GM19455 (cell line): ENCODE measurements around the gene GUCY2D.
"Not testable (repeated sequence)": the region's sequence is repeated elsewhere in the genome, so short reads cannot be mapped to it uniquely, and the experiment has no call there.

Experiments
- ATAC-seq: cut with Tn5 transposase; IDR thresholded peaks from one replicate; pipeline ENCODE4 v1.9.1; 2021; ENCODE audit not compliant: unreplicated experiment

GUCY2D gene

DNA sequence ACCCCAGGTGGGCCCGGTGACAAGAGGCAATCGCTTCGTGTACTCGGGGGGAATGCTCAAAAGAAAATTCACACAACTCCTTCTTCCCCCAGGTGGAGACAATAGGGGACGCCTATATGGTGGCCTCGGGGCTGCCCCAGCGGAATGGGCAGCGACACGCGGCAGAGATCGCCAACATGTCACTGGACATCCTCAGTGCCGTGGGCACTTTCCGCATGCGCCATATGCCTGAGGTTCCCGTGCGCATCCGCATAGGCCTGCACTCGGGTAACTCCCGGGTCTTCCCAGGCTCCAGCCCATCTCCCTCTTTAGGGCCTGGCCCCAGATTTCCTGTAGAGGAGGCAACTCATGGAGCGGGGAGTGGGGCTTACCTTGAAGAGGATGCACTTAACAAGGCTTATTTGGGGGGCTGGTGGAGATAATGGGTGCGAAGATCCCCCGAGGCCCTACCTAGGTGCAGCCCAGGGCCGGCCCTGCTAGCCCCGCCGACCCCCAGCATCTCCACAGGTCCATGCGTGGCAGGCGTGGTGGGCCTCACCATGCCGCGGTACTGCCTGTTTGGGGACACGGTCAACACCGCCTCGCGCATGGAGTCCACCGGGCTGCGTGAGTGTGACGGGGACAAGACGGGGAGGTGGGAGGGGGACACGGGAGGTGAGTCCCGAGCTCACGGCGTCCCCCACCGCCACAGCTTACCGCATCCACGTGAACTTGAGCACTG lies 13.0 kb downstream of the GUCY2D start:
- ATAC-seq: no peak

DNA sequence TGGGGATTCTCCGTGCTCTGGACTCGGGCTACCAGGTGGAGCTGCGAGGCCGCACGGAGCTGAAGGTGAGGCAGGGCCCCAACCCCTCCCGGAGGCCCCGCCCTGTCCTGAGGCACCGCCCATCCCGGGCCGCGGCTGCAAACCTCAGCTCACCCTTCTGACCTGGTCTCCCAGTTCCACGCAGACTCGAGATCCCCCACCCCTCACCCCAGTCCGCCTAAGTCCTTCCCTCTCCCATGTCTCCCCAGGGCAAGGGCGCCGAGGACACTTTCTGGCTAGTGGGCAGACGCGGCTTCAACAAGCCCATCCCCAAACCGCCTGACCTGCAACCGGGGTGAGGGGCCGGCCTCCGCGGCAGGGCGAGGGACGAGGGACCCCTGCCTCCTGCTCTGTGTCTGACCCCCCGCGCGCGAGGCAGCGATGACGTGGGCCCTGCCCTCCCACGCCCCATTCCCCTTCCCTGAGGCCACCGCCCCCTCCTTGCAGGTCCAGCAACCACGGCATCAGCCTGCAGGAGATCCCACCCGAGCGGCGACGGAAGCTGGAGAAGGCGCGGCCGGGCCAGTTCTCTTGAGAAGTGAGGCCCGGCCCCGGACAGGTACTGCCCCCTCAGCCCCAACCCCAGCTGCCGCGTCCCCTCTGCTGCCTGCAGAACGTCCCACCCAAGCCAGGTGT lies 13.7 kb downstream of the GUCY2D start:
- no peak for ATAC-seq

DNA sequence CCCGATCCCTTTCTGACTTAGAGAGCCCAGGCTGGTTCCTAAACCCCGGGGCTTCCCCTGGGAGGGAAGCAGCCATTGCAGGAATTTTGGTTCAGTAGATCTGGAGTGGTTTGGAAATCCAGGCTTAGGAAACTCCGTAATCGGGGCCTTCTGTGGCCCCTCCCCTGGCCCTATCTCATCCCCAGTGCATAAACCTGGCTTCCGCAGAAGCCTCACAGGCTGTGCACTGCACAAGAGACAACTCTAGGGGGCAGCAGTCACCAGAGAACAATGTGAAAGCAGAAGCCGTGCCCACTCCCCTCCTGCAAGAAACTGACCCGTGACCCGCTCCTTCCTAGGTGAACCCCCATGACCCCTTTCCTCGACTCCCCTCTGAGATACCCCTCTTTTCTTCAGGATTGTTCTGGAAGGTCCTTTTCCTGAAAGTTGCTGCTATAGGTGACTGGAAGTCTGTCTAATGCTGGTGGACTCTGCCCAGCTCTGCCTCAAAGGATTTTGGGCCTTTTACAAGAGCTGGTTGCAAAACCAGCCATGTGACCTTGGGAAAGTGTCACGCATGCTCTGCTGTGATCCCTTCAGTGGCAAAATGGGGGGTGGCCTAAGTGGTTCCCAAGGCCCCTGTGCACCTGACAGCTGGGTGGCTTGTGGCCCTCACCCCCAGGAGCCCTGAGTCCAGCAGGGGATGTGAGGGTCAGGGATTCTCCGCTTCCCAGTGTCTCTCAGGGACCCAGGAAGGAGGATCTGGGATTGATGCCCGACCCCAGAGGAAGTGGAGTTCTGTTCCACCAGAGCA lies 14.4 kb downstream of the GUCY2D start:
- no peak for ATAC-seq

DNA sequence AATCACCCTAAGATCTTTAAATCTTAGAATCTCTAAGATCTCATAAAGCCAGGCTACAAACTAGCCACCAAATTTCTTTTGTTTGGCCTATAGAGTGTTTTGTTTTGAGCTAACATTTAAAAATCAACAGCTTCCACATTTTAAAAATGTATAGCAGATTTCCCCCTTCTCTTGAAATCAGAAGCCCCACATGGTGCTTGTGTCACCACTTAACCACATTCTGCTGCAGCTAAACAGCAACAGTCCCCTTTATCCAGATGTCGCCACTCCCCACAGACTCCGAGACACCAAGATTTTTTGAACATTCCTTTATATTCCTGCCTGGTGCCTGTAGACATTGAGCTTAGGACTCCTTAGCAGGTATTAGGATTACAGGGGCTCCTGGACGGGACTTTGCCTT lies 16.0 kb downstream of the GUCY2D start:
- ATAC-seq: no peak

DNA sequence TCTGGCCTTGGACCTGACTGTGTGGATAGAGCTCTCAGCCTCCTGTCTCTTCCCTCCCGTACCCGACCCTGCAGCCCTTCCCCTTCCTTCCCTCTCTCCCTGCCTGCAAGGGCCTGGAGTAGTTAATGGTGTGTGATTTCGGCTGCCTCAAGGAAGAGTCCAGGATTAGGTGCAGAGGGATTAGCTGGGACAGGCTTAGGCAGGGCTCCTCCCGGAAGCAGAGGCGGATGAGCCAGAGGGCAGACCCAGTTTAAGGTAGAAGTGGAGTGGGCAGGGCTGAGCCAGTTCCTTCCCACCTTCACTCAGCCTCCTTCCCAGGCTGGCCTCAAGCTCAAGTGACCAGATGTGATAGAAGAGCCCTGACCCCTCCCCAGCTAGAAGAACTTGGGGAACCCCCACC lies 16.8 kb downstream of the GUCY2D start:
- no peak for ATAC-seq

DNA sequence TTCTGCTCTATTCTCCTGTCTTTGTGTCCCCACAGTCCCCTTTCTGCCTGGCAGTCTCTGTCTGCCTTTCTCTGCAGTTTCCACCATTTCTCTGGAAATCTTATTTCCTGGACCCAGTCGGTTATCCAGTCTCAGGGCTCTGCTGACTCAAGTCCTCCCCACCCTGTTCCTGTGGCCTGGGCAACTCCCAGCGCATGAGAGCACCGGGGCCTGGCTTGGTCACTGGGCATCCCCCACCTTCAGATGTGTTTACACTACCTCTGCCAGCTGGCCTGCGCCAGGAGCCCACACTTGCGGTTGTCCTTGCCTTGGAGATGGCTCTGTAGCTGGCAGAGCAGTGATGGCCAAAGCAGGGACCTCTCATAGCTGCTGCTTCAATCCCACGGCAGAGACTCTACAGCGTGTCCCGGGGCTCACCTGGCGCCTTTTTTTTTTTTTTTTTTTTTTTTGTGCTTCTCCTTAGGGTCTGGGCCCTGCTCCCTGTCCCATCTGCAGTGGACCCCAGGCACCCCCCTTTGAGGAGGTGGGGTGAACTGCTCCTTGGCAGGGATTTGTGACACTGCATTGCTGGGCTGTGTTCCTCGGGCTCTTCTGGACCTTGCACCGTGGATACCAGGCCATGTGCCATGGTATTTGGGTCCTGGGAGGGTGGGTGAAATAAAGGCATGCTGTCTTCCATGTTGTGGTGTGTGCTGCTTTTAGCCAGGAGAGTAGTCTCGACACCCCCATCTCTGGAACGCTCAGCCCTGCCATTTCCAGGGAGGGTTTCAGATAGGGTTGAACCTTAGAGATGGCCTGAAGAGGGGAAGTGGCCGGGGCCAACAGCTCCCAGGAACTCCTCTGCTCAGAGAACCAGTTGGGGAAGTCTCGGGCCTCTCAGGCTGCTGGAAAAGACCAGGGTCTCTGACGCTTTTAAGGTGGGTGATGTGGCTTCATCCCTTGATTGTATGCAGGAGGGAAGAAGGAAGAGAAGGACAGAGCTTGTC lies 17.5 kb downstream of the GUCY2D start:
- ATAC-seq: no peak

DNA sequence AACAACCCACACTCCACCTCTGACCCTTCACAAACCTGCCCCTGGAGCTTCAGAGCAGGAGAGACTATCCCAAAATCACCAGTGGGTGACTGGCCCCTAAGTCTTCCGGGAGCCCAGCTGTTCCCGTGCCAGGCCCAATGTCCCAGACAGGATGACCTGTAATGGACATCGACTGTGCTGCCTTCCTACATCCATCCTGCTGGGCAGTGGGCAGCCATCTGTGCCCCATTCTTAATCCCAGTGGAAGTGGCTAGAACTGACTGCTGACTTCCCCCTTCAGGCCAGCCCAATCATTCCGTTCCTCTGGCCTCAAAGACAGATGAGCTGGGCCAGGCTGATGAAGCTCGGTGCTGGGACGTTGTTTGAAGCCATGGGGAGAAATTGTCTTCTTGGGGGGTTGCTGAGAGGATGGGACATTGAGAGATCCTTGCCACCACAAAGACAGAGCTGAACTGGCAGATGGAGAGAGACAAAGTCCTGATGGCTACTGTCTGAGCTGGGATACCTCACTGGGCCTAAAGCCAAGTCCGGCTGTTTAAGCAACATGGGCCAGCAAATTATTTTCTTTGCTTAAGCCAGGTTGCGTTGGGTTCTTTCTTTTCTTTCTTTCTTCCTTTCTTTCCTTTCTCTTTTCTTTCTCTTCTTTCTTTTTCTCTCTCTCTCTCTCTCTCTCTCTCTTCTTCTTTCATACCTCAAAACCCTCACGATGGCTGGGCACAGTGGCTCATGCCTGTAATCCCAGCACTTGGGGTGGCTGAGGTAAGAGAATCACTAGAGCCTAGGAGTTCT lies 18.6 kb downstream of the GUCY2D start:
- ATAC-seq: no peak

DNA sequence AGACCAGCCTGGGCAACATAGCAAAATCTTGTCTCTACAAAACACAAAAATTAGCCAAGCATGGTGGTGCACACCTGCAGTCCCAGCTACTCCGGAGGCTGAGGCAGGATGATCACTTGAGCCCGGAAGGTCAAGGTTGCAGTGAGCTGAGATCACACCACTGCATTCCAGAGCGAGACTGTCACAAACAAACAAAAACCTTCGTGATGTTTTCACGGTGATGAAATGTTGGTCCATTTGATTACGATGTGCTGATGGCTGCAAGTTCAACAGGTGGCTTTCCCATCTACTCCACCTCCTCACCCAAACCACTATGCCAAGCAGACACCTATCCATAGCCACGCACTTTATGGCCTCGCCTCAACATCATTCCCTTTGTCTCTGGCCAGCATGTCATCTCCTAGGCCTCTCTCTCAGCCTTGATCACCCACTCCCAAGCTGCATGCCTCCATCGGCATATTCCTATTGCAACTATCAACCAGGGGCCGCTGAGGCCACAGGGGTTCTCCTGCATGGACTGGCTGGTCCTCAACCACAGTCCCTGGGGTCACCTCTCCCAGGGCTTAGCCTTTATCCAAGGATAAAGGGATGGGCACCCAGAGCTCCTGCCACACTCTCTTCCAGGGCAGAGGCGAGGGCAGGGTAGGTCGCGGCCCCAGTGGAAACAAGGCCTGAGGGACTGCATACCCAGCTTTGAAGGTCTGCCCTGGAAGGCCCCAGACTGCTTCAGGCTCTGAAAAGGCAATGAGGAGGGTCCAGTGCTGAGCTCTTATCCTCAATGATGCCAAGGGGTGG lies 19.3 kb downstream of the GUCY2D start:
- ATAC-seq: no peak

DNA sequence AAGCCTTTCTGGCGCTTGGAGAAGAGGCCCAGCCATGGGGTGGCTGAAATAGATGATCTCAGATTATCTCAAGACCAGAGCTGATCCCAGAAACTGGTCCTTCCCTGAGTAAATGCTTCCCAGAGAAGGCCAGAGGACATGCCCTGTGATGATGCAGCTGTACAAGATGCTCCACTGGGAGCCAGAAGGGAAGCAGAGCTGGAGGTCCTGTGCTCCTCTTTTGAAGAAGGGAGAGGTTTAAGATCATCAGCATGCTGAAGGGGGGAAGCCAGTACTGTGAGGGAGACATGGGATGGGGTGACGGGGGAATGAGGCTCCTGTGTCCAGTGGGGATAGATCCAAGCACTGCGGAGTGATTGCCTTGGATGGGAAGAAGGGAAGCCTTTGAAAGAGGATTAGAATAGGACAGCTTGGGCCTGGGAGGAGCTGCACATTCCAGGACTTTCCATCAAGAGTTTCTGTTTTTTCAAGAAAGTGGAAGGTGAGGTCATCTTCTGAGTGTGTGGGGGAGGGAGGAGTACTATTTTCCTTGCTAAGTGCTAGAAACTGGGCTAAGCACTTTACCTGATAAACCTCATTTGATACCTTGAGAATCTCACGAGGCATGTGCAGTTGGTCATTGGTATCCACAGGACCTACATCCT lies 20.1 kb downstream of the GUCY2D start:
- no peak for ATAC-seq

DNA sequence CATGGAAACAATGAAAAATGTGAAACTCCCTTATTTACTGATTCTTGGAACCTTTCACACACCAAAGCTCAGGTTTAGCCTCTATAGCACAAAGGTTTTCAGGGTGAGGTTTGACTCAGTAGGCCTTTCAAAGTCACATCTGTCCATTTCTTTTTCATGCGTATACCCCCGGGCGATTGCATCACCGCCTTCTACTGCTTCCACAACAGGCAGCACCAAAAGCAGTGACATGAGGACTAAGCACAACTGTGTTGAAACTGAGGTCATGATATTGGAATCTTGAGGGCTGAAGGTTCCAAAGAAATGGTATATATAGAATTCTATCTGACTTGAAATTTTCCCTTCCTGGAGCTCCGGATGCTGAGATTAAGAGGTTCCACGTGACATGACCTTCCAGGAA lies 21.7 kb downstream of the GUCY2D start:
- ATAC-seq: not testable (repeated sequence)

DNA sequence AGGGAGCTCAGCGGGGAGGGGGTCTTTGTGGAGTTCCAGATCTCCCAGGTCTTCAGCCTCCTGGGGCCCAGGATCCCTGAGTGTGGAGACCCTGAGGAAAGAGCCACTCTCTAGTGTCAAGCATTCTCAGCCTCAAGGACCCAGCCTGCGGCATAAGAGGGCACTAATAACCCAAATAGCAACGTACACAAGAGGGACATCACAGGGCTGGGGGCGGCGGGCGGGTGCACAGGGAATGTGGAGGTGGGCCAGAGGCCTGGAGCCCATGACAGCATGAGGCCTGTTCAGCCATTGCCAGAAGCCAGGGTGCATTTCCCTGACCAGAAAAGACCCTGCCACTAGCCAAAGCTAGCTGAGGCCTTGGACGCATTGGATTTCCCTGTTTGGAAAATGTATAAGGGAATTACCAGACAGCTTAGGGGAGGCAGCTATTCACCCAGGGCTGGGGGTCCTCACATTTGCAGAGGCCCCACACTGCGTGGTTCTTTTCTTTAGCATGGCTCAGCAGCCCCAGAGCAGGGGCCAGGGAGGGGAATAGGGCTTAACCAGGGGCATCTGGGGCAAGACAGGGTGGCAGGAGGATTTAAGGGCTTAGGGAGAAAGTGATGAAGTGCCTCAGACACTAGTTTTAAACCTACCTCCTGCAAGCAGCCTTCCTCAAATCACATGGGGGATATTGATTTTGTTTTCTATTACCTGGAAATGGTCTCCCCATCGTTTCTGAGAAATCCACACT lies 22.9 kb downstream of the GUCY2D start:
- ATAC-seq: no peak

DNA sequence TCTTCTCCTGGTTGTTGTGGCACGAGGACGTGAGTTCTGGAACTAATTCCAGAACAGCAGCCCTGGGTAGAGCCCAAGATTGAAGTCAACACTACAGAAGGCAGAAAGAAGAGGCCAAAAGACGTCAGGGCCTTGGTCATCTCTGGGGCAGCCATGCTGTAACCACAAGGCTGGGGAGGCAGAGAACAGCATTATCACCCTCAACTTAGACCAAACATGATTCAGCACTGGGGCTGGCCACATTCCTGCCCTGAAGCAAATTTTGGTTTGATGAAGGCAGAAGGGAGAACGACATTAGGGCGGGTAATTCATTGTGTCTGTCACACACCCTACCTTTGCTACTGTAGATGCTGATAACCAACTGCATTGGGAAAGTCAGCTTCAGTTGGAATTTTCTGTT lies 26.7 kb downstream of the GUCY2D start:
- no peak for ATAC-seq

DNA sequence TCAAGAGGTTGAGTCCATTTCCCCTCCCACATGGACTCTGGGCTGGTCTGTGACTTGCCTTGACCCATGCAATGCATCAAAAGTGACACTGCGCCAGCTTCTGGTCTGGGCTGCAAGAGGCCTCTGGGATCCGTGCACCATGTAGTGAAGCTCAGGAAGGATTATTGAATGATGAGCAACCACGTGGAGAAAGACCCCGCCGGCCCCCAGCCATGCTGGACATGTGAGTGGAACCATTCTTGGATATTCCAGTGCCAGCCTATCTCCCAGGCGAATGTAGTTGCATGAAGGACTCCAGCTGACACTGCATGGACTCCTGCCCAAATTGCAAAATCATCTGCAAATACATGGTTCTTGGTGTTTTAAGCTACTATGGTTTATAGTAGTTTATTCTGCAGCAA lies 28.8 kb downstream of the GUCY2D start:
- no peak for ATAC-seq

DNA sequence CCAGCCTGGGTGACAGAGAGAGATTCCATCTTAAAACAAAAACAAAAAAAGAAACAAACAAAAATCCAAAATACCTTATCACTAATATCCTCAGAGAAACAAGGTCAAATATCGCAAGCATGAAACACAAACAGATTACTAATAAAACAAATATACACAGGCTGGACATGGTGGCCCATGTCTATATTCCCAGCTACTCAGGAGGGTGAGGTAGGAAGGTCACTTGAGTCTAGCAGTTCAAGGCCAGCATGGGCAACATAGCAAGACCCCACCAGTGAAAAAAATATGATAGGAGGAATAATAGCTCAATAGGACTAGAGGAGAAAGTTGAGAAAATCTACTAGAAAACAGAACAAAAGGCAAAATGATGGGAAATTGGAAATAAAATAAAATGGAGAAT lies 29.5 kb downstream of the GUCY2D start:
- no peak for ATAC-seq

DNA sequence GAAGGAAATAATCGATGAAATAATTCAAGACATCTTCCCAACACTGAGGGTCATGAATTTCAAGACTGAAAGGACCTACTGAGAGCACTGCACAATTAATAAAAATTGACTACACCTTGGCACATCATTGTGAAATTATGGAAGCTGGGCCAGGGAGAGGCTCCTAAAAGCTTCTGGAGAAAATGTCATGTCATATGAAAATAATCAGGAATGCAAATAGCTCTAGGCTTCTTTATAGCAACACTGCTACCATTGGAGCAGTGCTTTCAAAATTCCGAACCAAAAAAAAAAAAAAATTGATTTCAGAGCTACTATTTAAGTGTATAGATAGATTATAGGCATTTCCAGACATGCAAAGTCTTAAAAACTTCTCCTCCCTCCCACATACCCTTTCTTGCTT lies 30.0 kb downstream of the GUCY2D start:
- ATAC-seq: no peak

DNA sequence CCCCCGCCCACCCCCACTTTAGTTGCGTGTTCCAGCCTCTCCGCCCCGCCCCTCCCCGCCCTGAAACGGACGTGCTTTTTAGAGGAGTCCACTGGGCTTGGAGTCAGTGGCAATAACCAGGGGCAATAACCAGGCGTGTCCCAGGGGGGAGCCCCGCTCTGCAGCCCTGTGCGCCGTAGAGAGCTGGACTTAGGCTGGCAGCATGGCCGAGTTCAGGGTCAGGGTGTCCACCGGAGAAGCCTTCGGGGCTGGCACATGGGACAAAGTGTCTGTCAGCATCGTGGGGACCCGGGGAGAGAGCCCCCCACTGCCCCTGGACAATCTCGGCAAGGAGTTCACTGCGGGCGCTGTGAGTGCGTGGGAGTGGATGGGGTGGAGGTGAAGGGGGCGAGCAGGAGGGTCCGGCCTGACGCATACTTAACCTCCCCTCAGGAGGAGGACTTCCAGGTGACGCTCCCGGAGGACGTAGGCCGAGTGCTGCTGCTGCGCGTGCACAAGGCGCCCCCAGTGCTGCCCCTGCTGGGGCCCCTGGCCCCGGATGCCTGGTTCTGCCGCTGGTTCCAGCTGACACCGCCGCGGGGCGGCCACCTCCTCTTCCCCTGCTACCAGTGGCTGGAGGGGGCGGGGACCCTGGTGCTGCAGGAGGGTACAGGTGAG lies 36.7 kb downstream of the GUCY2D start, which contains the start of gene ALOX15B:
TSS of gene ALOX15B (plus strand) at position 106 of the 657 bp plus-strand sequence. CDS start at position 203, 97 bp downstream.
- ATAC-seq: no peak

DNA sequence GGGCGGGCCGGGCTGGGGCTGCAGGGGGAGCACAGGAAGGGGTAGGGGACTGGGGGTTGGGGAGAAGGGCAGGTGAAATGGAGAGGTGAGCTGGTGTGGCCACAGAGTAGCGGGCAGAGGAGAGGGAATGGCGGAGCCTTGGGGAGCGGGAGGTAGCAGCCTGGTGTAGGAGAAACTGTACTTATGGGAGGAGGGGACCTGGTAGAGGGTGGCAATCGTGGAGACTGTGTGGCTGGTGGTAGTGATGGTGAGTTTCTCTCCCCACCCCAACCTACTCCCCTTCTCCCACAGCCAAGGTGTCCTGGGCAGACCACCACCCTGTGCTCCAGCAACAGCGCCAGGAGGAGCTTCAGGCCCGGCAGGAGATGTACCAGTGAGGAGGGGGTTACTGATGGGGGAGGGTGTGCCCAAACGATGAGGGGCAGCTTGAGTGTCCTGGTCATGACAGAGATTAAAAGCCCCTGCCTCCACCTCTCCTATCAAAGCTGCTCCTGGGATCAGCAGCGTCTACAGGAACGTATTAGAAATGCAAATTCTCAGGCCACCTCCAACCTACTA lies 37.3 kb downstream of the GUCY2D start:
- no peak for ATAC-seq
